RWPE2 (cell line): Measurements from ENCODE around the gene PTPRS.

ENCODE experiments used
- ATAC-seq: fragments of 200-7000 bp; cut with Tn5 transposase; 3 replicates; pipeline ENCODE4 v1.9.1; 2021; ENCODE audit warnings: low read depth
- DNase-seq: peaks from one replicate; pipeline ENCODE4 v3.0.0-alpha.2; 2020; ENCODE audit warnings: low spot score
- H3K27ac ChIP-seq: fragments of 450-650 bp; 2 replicates; pipeline ENCODE4 v1.5.1; 2017; ENCODE audit warnings: mild to moderate bottlenecking; ENCODE audit not compliant: poor library complexity, severe bottlenecking
- H3K27me3 ChIP-seq: fragments of 250-450 bp; sonication (Bioruptor Pico); 2 replicates; pipeline ENCODE4 v1.5.1; 2021; ENCODE audit warnings: mild to moderate bottlenecking, moderate library complexity; ENCODE audit not compliant: insufficient read depth, poor library complexity, severe bottlenecking
- H3K36me3 ChIP-seq: fragments of 250-450 bp; sonication (Bioruptor Pico); 2 replicates; pipeline ENCODE4 v1.5.1; 2020; ENCODE audit warnings: low read depth, mild to moderate bottlenecking, moderate library complexity
- H3K4me1 ChIP-seq: fragments of 250-450 bp; sonication (Bioruptor Pico); 2 replicates; pipeline ENCODE4 v1.5.1; 2021; ENCODE audit warnings: mild to moderate bottlenecking, moderate library complexity; ENCODE audit not compliant: insufficient read depth, poor library complexity, severe bottlenecking
- H3K4me3 ChIP-seq: fragments of 250-450 bp; sonication (Bioruptor Pico); 2 replicates; pipeline ENCODE4 v1.5.1; 2021; ENCODE audit warnings: mild to moderate bottlenecking, moderate library complexity; ENCODE audit not compliant: severe bottlenecking
- H3K9me3 ChIP-seq: fragments of 250-450 bp; sonication (Bioruptor Pico); 2 replicates; pipeline ENCODE4 v1.5.1; 2021; ENCODE audit warnings: mild to moderate bottlenecking, moderate library complexity; ENCODE audit not compliant: severe bottlenecking
- CTCF ChIP-seq: fragments of 450-650 bp; IDR thresholded peaks from one replicate; pipeline ENCODE4 v1.5.1; 2017; ENCODE audit warnings: mild to moderate bottlenecking, moderate library complexity; ENCODE audit not compliant: poor library complexity, severe bottlenecking

Gene PTPRS

GRCh38 chr19:5334824-5335500, 5.7 kb downstream of the PTPRS start:
- no peaks in the 10 kb centered on the region for H3K9me3 ChIP-seq
- no peaks in the 10 kb centered on the region for H3K36me3 ChIP-seq
- TF ChIP-seq CTCF = no peak
- H3K4me1 ChIP-seq = no peaks in the 10 kb centered on the region
- DNase-seq (no peak), ATAC-seq (no peak)
- H3K4me3 ChIP-seq = no peak overlapping the region
- H3K27me3 ChIP-seq = peaks cover 13% of the 10 kb centered on the region
- H3K27ac ChIP-seq = no peak overlapping the region

DNA sequence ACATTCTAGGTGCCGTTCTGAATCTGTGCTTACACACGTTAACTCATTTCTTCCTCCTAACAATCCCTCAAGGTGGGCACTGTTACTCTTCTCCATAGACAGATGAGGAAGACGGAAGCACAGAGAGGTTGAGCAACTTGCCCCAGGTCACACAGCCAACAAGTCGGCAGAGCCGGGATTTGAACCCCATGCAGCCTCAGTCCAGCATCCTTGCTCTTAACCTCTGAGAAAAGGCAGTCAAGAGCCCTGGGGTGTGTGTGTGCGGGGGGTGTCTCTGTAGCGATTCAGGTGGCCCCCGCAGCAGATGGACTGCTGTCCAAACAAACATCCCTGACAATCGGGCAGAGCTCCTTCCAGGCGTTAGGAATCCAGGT, 6.3 kb downstream of the PTPRS start:
- Histone ChIP-seq H3K4me3 (no peak overlapping the region), H3K9me3 (no peaks in the 10 kb centered on the region), H3K4me1 (no peaks in the 10 kb centered on the region), H3K27me3 (peaks cover 8% of the 10 kb centered on the region), H3K36me3 (no peaks in the 10 kb centered on the region), H3K27ac (no peak overlapping the region)
- ATAC-seq (no peak), DNase-seq (no peak)
- TF ChIP-seq CTCF = no peak

- Histone ChIP-seq H3K9me3 (no peaks in the 10 kb centered on the region), H3K4me1 (no peaks in the 10 kb centered on the region), H3K4me3 (no peak overlapping the region), H3K27ac (no peak overlapping the region), H3K36me3 (no peaks in the 10 kb centered on the region), H3K27me3 (peaks cover 2% of the 10 kb centered on the region)
- DNase-seq (no peak), ATAC-seq (no peak)
- TF ChIP-seq CTCF = no peak
Measured at GRCh38 chr19:5333581-5334365, 6.8 kb downstream of the PTPRS start.

DNA sequence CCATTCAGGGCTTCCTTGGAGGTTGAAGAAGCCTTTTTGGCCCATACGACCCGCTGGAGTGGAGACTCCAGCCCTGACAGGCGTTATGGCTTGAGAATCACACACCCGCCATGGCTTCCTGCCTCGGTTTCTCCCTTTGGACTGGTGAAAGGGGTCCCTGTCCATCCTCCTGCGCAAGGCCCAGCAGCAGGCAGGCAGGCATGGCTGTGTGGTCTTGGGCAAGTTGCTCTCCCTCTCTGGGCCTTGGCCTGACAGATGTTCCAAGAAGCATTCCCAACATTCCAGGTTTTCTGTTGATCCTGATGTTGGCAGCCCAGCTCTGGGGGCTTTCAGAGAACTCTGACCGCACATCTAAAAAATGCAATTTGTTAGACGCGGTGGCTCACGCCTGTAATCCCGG, 8.1 kb downstream of the PTPRS start:
- H3K4me3 ChIP-seq = no peak overlapping the region
- H3K27ac ChIP-seq = no peak overlapping the region
- no peaks in the 10 kb centered on the region for H3K9me3 ChIP-seq
- no peaks in the 10 kb centered on the region for H3K4me1 ChIP-seq
- DNase-seq = no peak
- TF ChIP-seq CTCF = no peak
- no peak for ATAC-seq
- no peaks in the 10 kb centered on the region for H3K36me3 ChIP-seq
- no peaks in the 10 kb centered on the region for H3K27me3 ChIP-seq

GRCh38 chr19:5331790-5332189, 8.8 kb downstream of the PTPRS start:
- no peak overlapping the region for H3K27ac ChIP-seq
- ATAC-seq = no peak
- H3K27me3 ChIP-seq = no peaks in the 10 kb centered on the region
- no peak for DNase-seq
- no peaks in the 10 kb centered on the region for H3K4me1 ChIP-seq
- TF ChIP-seq CTCF = no peak
- no peaks in the 10 kb centered on the region for H3K9me3 ChIP-seq
- H3K36me3 ChIP-seq = no peaks in the 10 kb centered on the region
- no peak overlapping the region for H3K4me3 ChIP-seq
